K562 (cell line): Measurements from ENCODE around the gene SGMS1. TPM values are rescaled to one million over a fixed set of nuclear protein-coding genes. Genes with fewer than 3 reads are reported as not detected.

Experiments
- CBX1 ChIP-seq: sonication (generic); IDR thresholded peaks from 2 replicates; pipeline ENCODE4 v1.6.1; 2016; ENCODE audit warnings: antibody characterized with exemption, low read depth, mild to moderate bottlenecking
- CCAR2 ChIP-seq: fragments of 200-400 bp; formaldehyde crosslinking; IDR thresholded peaks from 2 replicates; pipeline ENCODE4 v1.6.1; 2017; ENCODE audit warnings: mild to moderate bottlenecking, low read depth, low read length
- CHCHD3 ChIP-seq: fragments of 250-450 bp; sonication (Bioruptor Pico); IDR thresholded peaks from 2 replicates; pipeline ENCODE4 v2.1.2; 2022; ENCODE audit warnings: mild to moderate bottlenecking
- GATAD2A ChIP-seq: fragments of 450-650 bp; IDR thresholded peaks from 2 replicates; pipeline ENCODE4 v1.6.1; 2017
- GTF2F1 ChIP-seq: IDR thresholded peaks from 2 replicates; pipeline ENCODE4 v1.6.1; 2011; ENCODE audit warnings: low read depth, low read length, improper control_type of control experiment
- MEF2D ChIP-seq: conservative IDR thresholded peaks from 2 replicates; pipeline ENCODE4 v1.6.1; 2016; ENCODE audit warnings: low read depth, missing genetic modification characterization, missing compliant biosample characterization
- NR0B1 ChIP-seq: fragments of 450-650 bp; IDR thresholded peaks from one replicate; pipeline ENCODE4 v1.6.1; 2018; ENCODE audit warnings: mild to moderate bottlenecking, moderate library complexity; ENCODE audit not compliant: partially characterized antibody
- NR4A1 ChIP-seq, 2 experiments: fragments of 250-450 bp in 1 of 2; fragments of 450-650 bp in 1 of 2; sonication (Bioruptor Pico) in 1 of 2; IDR thresholded peaks; 2 replicates each; pipeline versions ENCODE4 v1.4.0 to v1.6.1; 2016 to 2020; ENCODE audit warnings: mild to moderate bottlenecking in 2 of 2, missing compliant biosample characterization in 1 of 2, missing genetic modification characterization in 1 of 2, moderate library complexity in 1 of 2
- SAP30 ChIP-seq: fragments of 200-600 bp; sonication (generic); IDR thresholded peaks from 2 replicates; pipeline ENCODE4 v1.6.1; 2012; ENCODE audit warnings: borderline replicate concordance, low read depth, mild to moderate bottlenecking, moderate library complexity, low read length, control low read depth, inconsistent platforms; ENCODE audit not compliant: insufficient read depth, poor library complexity, severe bottlenecking
- TEAD1 ChIP-seq, 2 experiments: fragments of 450-650 bp in 1 of 2; sonication (generic) in 1 of 2; formaldehyde crosslinking; IDR thresholded peaks; 2 replicates each; pipeline versions ENCODE4 v1.4.0 to v1.8.0; 2020 to 2022; ENCODE audit warnings: mild to moderate bottlenecking in 2 of 2, missing genetic modification reagents in 1 of 2
- ZHX1 ChIP-seq: fragments of 150-350 bp; conservative IDR thresholded peaks from 2 replicates; pipeline ENCODE4 v1.6.1; 2014; ENCODE audit warnings: low read length
- ZNF408 ChIP-seq: fragments of 250-450 bp; sonication (Bioruptor Pico); IDR thresholded peaks from 2 replicates; pipeline ENCODE4 v1.4.0; 2020; ENCODE audit warnings: low read depth, mild to moderate bottlenecking, moderate library complexity
- ZNF696 ChIP-seq: fragments of 250-450 bp; sonication (Bioruptor Pico); conservative IDR thresholded peaks from 2 replicates; pipeline ENCODE4 v1.4.0; 2020; ENCODE audit warnings: mild to moderate bottlenecking, moderate library complexity
- polyA plus RNA-seq, 8 experiments: library from polyadenylated mRNA; depleted of rRNA in 4 of 8; stranded (reverse) in 5 of 8; unstranded in 3 of 8; fragments of >200 nt; fragmentation: Nextera tagmentation in 2 of 8; fragmentation: Illumina TruSeq in 1 of 8; extraction: Ambion mirVana in 2 of 8; extraction: Trizol in 1 of 8; gene quantifications; 2 replicates each; pipeline versions ENCODE4 v1.2.1 to v1.2.3, GENCODE V29; 2011 to 2014; ENCODE audit warnings: inconsistent platforms in 1 of 8, missing spikeins in 1 of 8
- total RNA-seq, 7 experiments: library from RNA; depleted of rRNA in 6 of 7; stranded (reverse); fragments of >200 nt in 6 of 7; fragmentation: Illumina TruSeq in 2 of 7; extraction: Trizol in 2 of 7; gene quantifications; 2 replicates each; pipeline versions ENCODE4 v1.2.1 to v1.2.3, GENCODE V29; 2011 to 2021; ENCODE audit warnings: low replicate concordance in 1 of 7
- TF ChIP-seq, protein P1 (sequence below): fragments of 450-650 bp; IDR thresholded peaks from 2 replicates; pipeline ENCODE4 v1.6.1; 2018; ENCODE audit not compliant: partially characterized antibody
- TF ChIP-seq, protein P2 (sequence below): fragments of 450-650 bp; conservative IDR thresholded peaks from 2 replicates; pipeline ENCODE4 v1.6.1; 2016; ENCODE audit warnings: missing genetic modification characterization, low read depth, mild to moderate bottlenecking, control low read depth, missing compliant biosample characterization
- TF ChIP-seq, protein P3 (sequence below): sonication (generic); formaldehyde crosslinking; IDR thresholded peaks from 2 replicates; pipeline ENCODE4 v1.8.0; 2022; ENCODE audit warnings: mild to moderate bottlenecking, missing genetic modification reagents

The SGMS1 gene
- total and polyA plus RNA-seq, 9 of the 15 experiments (the other 6 are each of a cell fraction or from before 2014, with no cell fraction given): 22.6 to 232 (median 82.2) TPM

- no peak for TF ChIP-seq CHCHD3 (CRISPR knock-in tag)
- no peak for TF ChIP-seq NR0B1
- TF ChIP-seq, protein P1, sequence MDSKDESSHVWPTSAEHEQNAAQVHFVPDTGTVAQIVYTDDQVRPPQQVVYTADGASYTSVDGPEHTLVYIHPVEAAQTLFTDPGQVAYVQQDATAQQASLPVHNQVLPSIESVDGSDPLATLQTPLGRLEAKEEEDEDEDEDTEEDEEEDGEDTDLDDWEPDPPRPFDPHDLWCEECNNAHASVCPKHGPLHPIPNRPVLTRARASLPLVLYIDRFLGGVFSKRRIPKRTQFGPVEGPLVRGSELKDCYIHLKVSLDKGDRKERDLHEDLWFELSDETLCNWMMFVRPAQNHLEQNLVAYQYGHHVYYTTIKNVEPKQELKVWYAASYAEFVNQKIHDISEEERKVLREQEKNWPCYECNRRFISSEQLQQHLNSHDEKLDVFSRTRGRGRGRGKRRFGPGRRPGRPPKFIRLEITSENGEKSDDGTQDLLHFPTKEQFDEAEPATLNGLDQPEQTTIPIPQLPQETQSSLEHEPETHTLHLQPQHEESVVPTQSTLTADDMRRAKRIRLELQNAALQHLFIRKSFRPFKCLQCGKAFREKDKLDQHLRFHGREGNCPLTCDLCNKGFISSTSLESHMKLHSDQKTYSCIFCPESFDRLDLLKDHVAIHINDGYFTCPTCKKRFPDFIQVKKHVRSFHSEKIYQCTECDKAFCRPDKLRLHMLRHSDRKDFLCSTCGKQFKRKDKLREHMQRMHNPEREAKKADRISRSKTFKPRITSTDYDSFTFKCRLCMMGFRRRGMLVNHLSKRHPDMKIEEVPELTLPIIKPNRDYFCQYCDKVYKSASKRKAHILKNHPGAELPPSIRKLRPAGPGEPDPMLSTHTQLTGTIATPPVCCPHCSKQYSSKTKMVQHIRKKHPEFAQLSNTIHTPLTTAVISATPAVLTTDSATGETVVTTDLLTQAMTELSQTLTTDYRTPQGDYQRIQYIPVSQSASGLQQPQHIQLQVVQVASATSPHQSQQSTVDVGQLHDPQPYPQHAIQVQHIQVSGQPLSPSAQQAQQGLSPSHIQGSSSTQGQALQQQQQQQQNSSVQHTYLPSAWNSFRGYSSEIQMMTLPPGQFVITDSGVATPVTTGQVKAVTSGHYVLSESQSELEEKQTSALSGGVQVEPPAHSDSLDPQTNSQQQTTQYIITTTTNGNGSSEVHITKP: no peak
- no peak for TF ChIP-seq CCAR2
- no peak for TF ChIP-seq MEF2D (tag)
- 0 out of 4 replicates have a peak, but pooled peaks of 1 of the 2 experiments have one; percentile 10 for TF ChIP-seq TEAD1 (CRISPR knock-in tag; IDR thresholded peaks at IDR 0.05)
- peak; percentile 60; the same call in 1 of the 2 replicates for TF ChIP-seq CBX1
- no peak for TF ChIP-seq GTF2F1
- no peak for TF ChIP-seq NR4A1 (CRISPR knock-in tag; IDR thresholded peaks at IDR 0.05)
- TF ChIP-seq NR4A1 (tag; IDR thresholded peaks at IDR 0.05): peak; percentile 69; the same call in 1 of the 2 replicates
- TF ChIP-seq, protein P2, sequence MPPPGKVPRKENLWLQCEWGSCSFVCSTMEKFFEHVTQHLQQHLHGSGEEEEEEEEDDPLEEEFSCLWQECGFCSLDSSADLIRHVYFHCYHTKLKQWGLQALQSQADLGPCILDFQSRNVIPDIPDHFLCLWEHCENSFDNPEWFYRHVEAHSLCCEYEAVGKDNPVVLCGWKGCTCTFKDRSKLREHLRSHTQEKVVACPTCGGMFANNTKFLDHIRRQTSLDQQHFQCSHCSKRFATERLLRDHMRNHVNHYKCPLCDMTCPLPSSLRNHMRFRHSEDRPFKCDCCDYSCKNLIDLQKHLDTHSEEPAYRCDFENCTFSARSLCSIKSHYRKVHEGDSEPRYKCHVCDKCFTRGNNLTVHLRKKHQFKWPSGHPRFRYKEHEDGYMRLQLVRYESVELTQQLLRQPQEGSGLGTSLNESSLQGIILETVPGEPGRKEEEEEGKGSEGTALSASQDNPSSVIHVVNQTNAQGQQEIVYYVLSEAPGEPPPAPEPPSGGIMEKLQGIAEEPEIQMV: no peak
- no peak for TF ChIP-seq ZNF408 (CRISPR knock-in tag)
- TF ChIP-seq ZNF696: no peak
- peak; percentile 90 for TF ChIP-seq GATAD2A
- TF ChIP-seq, protein P3, sequence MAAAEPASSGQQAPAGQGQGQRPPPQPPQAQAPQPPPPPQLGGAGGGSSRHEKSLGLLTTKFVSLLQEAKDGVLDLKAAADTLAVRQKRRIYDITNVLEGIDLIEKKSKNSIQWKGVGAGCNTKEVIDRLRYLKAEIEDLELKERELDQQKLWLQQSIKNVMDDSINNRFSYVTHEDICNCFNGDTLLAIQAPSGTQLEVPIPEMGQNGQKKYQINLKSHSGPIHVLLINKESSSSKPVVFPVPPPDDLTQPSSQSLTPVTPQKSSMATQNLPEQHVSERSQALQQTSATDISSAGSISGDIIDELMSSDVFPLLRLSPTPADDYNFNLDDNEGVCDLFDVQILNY (CRISPR knock-in tag): no peak
- TF ChIP-seq SAP30: peak; percentile 58
- TF ChIP-seq ZHX1: no peak
Observed at GRCh38 chr10:50621968-50622705, 1.6 kb downstream of the SGMS1 start (continued).
